GM12878 (cell line): ENCODE results near the gene OR10G3. TPM values are rescaled to one million over a fixed set of nuclear protein-coding genes. Genes with fewer than 3 reads are reported as not detected.
A peak's percentile ranks its signal among the peaks of the same experiment; 100 is the strongest.

Experiments
- ATAC-seq: fragments of 200-7000 bp; cut with Tn5 transposase; 3 replicates; pipeline ENCODE4 v1.9.1; 2020; ENCODE audit warnings: mild to moderate bottlenecking, moderate library complexity
- BruUV-seq: library from RNA; stranded (reverse); fragments of 400-500 nt; replicated peaks from 2 replicates; lab custom pipeline; 2021; lab: Mats Ljungman, UMichigan
- CTCF ChIA-PET: fragments of 300-600 bp; sonication (Branson Sonifier 250); formaldehyde crosslinking; extraction: SDS; loops from one replicate; lab custom pipeline; 2021; ENCODE audit warnings: inconsistent platforms; lab: Yijun Ruan, JAX
- POLR2A ChIA-PET: fragments of 350-600 bp; formaldehyde crosslinking; extraction: SDS; loops from one replicate; lab custom pipeline; 2021; ENCODE audit warnings: inconsistent platforms; lab: Charles Lee
- RAD21 ChIA-PET: fragments of 300-600 bp; sonication (Branson Sonifier 250); formaldehyde crosslinking; loops from one replicate; lab custom pipeline; 2023; ENCODE audit warnings: antibody characterized with exemption; ENCODE audit not compliant: unreplicated experiment; lab: Charles Lee
- SMC1A ChIA-PET: fragments of 300-600 bp; sonication (Branson Sonifier 250); formaldehyde crosslinking; loops from one replicate; lab custom pipeline; 2023; ENCODE audit not compliant: unreplicated experiment, uncharacterized antibody; lab: Charles Lee
- DNase-seq: peaks from one replicate; pipeline ENCODE4 v3.0.0-alpha.2; 2011; ENCODE audit warnings: low read depth, low spot score
- FAIRE-seq: peaks from 3 replicates; lab custom pipeline; 2011; peaks lifted over from hg19 to GRCh38; lab: Jason Lieb, UNC
- H2AFZ ChIP-seq: 2 replicates; pipeline ENCODE4 v1.6.0; 2011; ENCODE audit warnings: low read depth, low read length, control low read depth; ENCODE audit not compliant: control insufficient read depth
- H3K27ac ChIP-seq: 2 replicates; pipeline ENCODE4 v1.5.1; 2011; ENCODE audit warnings: control low read depth; ENCODE audit not compliant: control insufficient read depth, insufficient read depth
- H3K27me3 ChIP-seq, 2 experiments: replicated peaks in 1 of 2; 2 replicates each; pipeline versions ENCODE4 v1.6.0 to v1.6.1; 2011; ENCODE audit warnings: low read length in 1 of 2; ENCODE audit not compliant: control insufficient read depth in 2 of 2, insufficient read depth in 2 of 2
- H3K36me3 ChIP-seq, 2 experiments: 2 replicates each; pipeline ENCODE4 v1.5.1; 2011; ENCODE audit warnings: low read length in 1 of 2; ENCODE audit not compliant: control insufficient read depth in 2 of 2, insufficient read depth in 2 of 2
- H3K4me1 ChIP-seq: 2 replicates; pipeline ENCODE4 v1.6.1; 2011; ENCODE audit warnings: mild to moderate bottlenecking, low read length, moderate library complexity, mixed read lengths; ENCODE audit not compliant: control insufficient read depth, insufficient read depth
- H3K4me2 ChIP-seq: 2 replicates; pipeline ENCODE4 v1.6.0; 2011; ENCODE audit warnings: control low read depth; ENCODE audit not compliant: control insufficient read depth, insufficient read depth
- H3K4me3 ChIP-seq: fragments of 200-600 bp; sonication (generic); 2 replicates; pipeline ENCODE4 v1.5.1; 2016
- H3K79me2 ChIP-seq: 2 replicates; pipeline ENCODE4 v1.6.0; 2011; ENCODE audit warnings: low read length; ENCODE audit not compliant: control insufficient read depth, insufficient read depth
- H3K9ac ChIP-seq: 2 replicates; pipeline ENCODE4 v1.8.0; 2011; ENCODE audit warnings: low read length, control low read depth, mixed read lengths; ENCODE audit not compliant: control insufficient read depth, insufficient read depth
- H3K9me3 ChIP-seq: replicated peaks from 3 replicates; pipeline ENCODE4 v1.5.1; 2011; ENCODE audit warnings: mild to moderate bottlenecking, low read length; ENCODE audit not compliant: control insufficient read depth, insufficient read depth
- H4K20me1 ChIP-seq: 2 replicates; pipeline ENCODE4 v1.6.0; 2011; ENCODE audit not compliant: control insufficient read depth, insufficient read depth
- ATF7 ChIP-seq: fragments of 450-650 bp; IDR thresholded peaks from 2 replicates; pipeline ENCODE4 v1.6.1; 2016; ENCODE audit warnings: low read depth, mild to moderate bottlenecking
- BACH1 ChIP-seq: fragments of 450-650 bp; IDR thresholded peaks from 2 replicates; pipeline ENCODE4 v1.6.1; 2017; ENCODE audit warnings: mild to moderate bottlenecking, borderline replicate concordance
- BRCA1 ChIP-seq: IDR thresholded peaks from 2 replicates; pipeline ENCODE4 v1.6.1; 2011; ENCODE audit warnings: low read depth, low read length, improper control_type of control experiment
- CBX5 ChIP-seq: sonication (generic); IDR thresholded peaks from 2 replicates; pipeline ENCODE4 v1.6.1; 2016; ENCODE audit warnings: low read depth, moderate library complexity, mild to moderate bottlenecking, inconsistent platforms
- DPF2 ChIP-seq: fragments of 450-650 bp; IDR thresholded peaks from 2 replicates; pipeline ENCODE4 v1.6.1; 2017; ENCODE audit warnings: mild to moderate bottlenecking
- ESRRA ChIP-seq: IDR thresholded peaks from 2 replicates; pipeline ENCODE4 v1.6.1; 2012; ENCODE audit warnings: mild to moderate bottlenecking, low read length, improper control_type of control experiment
- LARP7 ChIP-seq: fragments of 450-650 bp; IDR thresholded peaks from 2 replicates; pipeline ENCODE4 v1.6.1; 2017; ENCODE audit warnings: mild to moderate bottlenecking
- MXI1 ChIP-seq: fragments of 150-350 bp; IDR thresholded peaks from 2 replicates; pipeline ENCODE4 v1.6.1; 2011; ENCODE audit warnings: low read depth, mild to moderate bottlenecking, inconsistent platforms, low read length, improper control_type of control experiment
- ZNF384 ChIP-seq: IDR thresholded peaks from 2 replicates; pipeline ENCODE4 v1.6.1; 2012; ENCODE audit warnings: low read depth, mild to moderate bottlenecking, low read length, improper control_type of control experiment, borderline replicate concordance
- WGBS: methylation state at CpG from one replicate; pipeline ENCODE4 v1.1.6; 2016; ENCODE audit warnings: low lambda C conversion rate; ENCODE audit not compliant: insufficient replicate concordance, insufficient coverage; ENCODE audit errors: missing lambda C conversion rate; 5-methylcytosine and 5-hydroxymethylcytosine counted together
- in situ Hi-C: fragments of 300-500 bp; cut with MboI; formaldehyde crosslinking; loops from 9 replicates; pipeline ENCODE4 v1.14.3; 2018; ENCODE audit warnings: mixed read lengths
- intact Hi-C: fragments of 100-400 bp; cut with micrococcal nuclease; formaldehyde crosslinking; loops from one replicate; pipeline ENCODE4 v1.14.2; 2022; ENCODE audit not compliant: unreplicated experiment
- polyA plus RNA-seq, 11 experiments: library from polyadenylated mRNA; depleted of rRNA in 4 of 11; unstranded in 6 of 11; stranded (reverse) in 5 of 11; fragments of >200 nt; fragmentation: Nextera tagmentation in 4 of 11; fragmentation: Illumina TruSeq in 1 of 11; extraction: Ambion mirVana in 4 of 11; extraction: Trizol in 1 of 11; gene quantifications; 1 replicate in 1 of 11; 2 replicates in 10 of 11; pipeline versions ENCODE4 v1.2.1 to v1.2.3, GENCODE V29; 2011 to 2016; ENCODE audit warnings: inconsistent platforms in 2 of 11, missing spikeins in 2 of 11, low read depth in 1 of 11
- total RNA-seq, 4 experiments: library from RNA; depleted of rRNA in 3 of 4; stranded (reverse); fragments of >200 nt in 3 of 4; fragmentation: Illumina TruSeq in 1 of 4; extraction: Trizol in 1 of 4; gene quantifications; 2 replicates each; pipeline versions ENCODE4 v1.2.1 to v1.2.3, GENCODE V29; 2013 to 2021
- TF ChIP-seq, protein P1 (sequence below): fragments of 450-650 bp; IDR thresholded peaks from 2 replicates; pipeline ENCODE4 v1.6.1; 2017; ENCODE audit warnings: low read depth, mild to moderate bottlenecking, moderate library complexity
- TF ChIP-seq, protein P2 (sequence below): fragments of 150-350 bp; IDR thresholded peaks from 2 replicates; pipeline ENCODE4 v1.6.1; 2016; ENCODE audit warnings: low read depth, low read length

OR10G3 gene
- total and polyA plus RNA-seq, 10 of the 15 experiments (the other 5 are each of a cell fraction or from before 2014, with no cell fraction given) = not detected

DNA sequence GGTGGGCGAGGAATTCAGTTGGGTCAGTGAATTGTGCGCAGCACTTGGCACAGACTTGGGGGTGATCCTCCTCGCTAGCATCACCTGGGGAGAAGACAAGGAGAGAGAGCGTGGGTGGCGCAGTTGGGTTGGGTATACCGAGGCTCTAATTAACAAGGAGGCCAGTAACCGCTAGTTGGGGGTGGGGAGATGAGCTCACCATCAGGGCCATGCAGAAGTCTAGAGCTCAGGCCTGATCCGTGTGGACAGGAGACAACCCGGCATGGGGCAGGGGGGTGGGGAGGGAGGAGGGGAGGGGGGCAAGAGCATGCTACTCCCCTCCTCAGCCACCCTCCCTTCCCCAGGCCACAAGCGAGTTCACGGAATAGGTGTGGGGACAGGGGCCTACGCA is 54.3 kb downstream of the OR10G3 start:
- POLR2A ChIA-PET = interaction anchor here (1.3 to 4.0 kb wide), 5 partner anchors 12 to 48 kb away, joined by 4 to 35 read pairs (median 7); partner anchors contain the start of gene METTL3
- intact Hi-C loops (no loop called here), in situ Hi-C loops (no loop called here)
- H3K36me3 ChIP-seq = no peaks in the 10 kb centered on the region
- no peak overlapping the region for H3K9ac ChIP-seq
- peaks cover 12% of the 10 kb centered on the region for H3K4me1 ChIP-seq
- no peak for FAIRE-seq
- RAD21 ChIA-PET = interaction anchor here (0.6 to 4.1 kb wide), 12 partner anchors 10 to 216 kb away, joined by 3 to 52 read pairs (median 6); partner anchors contain the start of gene METTL3
- H3K27me3 ChIP-seq = no peaks in the 10 kb centered on the region
- SMC1A ChIA-PET = interaction anchor here (0.8 to 4.9 kb wide), 6 partner anchors 8 to 49 kb away, joined by 3 to 48 read pairs (median 6); partner anchors contain the start of gene METTL3
- H3K4me2 ChIP-seq = peak overlapping the region; percentile 79; the same call in 1 of the 2 replicates
- 62% methylated on average over 10 of the region's 12 CpGs for WGBS
- CTCF ChIA-PET = interaction anchor here (0.9 to 2.9 kb wide), 8 partner anchors 8 to 422 kb away, joined by 3 to 29 read pairs (median 5); no protein-coding TSS in a partner anchor
- H3K79me2 ChIP-seq = no peaks in the 10 kb centered on the region
- H4K20me1 ChIP-seq = no peaks in the 10 kb centered on the region
- H3K9me3 ChIP-seq = no peaks in the 10 kb centered on the region
- DNase-seq = no peak
- H3K4me3 ChIP-seq = peak overlapping the region; percentile 73; the same call in 1 of the 2 replicates
- peak; percentile 9; the same call in 2 of the 3 replicates for ATAC-seq
- TF ChIP-seq BRCA1 = no peak
- TF ChIP-seq, protein P1, sequence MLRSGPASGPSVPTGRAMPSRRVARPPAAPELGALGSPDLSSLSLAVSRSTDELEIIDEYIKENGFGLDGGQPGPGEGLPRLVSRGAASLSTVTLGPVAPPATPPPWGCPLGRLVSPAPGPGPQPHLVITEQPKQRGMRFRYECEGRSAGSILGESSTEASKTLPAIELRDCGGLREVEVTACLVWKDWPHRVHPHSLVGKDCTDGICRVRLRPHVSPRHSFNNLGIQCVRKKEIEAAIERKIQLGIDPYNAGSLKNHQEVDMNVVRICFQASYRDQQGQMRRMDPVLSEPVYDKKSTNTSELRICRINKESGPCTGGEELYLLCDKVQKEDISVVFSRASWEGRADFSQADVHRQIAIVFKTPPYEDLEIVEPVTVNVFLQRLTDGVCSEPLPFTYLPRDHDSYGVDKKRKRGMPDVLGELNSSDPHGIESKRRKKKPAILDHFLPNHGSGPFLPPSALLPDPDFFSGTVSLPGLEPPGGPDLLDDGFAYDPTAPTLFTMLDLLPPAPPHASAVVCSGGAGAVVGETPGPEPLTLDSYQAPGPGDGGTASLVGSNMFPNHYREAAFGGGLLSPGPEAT = no peak
- TF ChIP-seq ESRRA = no peak
- TF ChIP-seq LARP7 = no peak
- TF ChIP-seq, protein P2, sequence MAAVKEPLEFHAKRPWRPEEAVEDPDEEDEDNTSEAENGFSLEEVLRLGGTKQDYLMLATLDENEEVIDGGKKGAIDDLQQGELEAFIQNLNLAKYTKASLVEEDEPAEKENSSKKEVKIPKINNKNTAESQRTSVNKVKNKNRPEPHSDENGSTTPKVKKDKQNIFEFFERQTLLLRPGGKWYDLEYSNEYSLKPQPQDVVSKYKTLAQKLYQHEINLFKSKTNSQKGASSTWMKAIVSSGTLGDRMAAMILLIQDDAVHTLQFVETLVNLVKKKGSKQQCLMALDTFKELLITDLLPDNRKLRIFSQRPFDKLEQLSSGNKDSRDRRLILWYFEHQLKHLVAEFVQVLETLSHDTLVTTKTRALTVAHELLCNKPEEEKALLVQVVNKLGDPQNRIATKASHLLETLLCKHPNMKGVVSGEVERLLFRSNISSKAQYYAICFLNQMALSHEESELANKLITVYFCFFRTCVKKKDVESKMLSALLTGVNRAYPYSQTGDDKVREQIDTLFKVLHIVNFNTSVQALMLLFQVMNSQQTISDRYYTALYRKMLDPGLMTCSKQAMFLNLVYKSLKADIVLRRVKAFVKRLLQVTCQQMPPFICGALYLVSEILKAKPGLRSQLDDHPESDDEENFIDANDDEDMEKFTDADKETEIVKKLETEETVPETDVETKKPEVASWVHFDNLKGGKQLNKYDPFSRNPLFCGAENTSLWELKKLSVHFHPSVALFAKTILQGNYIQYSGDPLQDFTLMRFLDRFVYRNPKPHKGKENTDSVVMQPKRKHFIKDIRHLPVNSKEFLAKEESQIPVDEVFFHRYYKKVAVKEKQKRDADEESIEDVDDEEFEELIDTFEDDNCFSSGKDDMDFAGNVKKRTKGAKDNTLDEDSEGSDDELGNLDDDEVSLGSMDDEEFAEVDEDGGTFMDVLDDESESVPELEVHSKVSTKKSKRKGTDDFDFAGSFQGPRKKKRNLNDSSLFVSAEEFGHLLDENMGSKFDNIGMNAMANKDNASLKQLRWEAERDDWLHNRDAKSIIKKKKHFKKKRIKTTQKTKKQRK = no peak
- TF ChIP-seq MXI1 = no peak
- TF ChIP-seq DPF2 = no peak
- no peak for TF ChIP-seq ZNF384
- TF ChIP-seq ATF7 = no peak
- no peak for TF ChIP-seq BACH1
- TF ChIP-seq CBX5 = no peak
- TF ChIP-seq, all 136 proteins: peak for 0
- BruUV-seq = no TSS peak
- H2AFZ ChIP-seq = no peak overlapping the region
- H3K27ac ChIP-seq = no peak overlapping the region
